Fibroblast of lung (primary cell): ENCODE data around the gene ROBO3.

Experiments
- EZH2 ChIP-seq: IDR thresholded peaks from 2 replicates; pipeline ENCODE4 v1.5.1; 2012; ENCODE audit warnings: low read length, control low read depth, mild to moderate bottlenecking; ENCODE audit errors: missing control alignments
- TF ChIP-seq, protein P1 (sequence below), 2 donors: IDR thresholded peaks in 1 of 2; conservative IDR thresholded peaks in 1 of 2; 1 replicate in 1 of 2; 2 replicates in 1 of 2; pipeline ENCODE4 v1.5.1; 2011 to 2012; ENCODE audit warnings: low read length in 2 of 2, control low read depth in 1 of 2, inconsistent platforms in 1 of 2, low read depth in 1 of 2, mild to moderate bottlenecking in 1 of 2

DNA sequence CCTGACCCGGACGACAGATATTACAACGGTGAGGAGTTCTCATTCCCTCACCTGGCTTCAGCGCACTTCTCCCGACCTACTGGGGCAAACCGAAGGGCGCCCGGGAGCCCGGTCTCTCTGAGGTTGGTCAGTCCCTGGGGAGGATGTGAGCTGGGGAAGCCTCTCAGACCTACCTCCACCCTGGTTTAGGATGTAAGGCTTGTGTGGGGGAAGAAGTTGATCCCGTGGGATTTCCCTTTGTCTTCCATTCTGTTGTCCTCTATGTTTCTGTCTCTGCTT is 12.3 kb downstream of the ROBO3 start:
- TF ChIP-seq, protein P1, sequence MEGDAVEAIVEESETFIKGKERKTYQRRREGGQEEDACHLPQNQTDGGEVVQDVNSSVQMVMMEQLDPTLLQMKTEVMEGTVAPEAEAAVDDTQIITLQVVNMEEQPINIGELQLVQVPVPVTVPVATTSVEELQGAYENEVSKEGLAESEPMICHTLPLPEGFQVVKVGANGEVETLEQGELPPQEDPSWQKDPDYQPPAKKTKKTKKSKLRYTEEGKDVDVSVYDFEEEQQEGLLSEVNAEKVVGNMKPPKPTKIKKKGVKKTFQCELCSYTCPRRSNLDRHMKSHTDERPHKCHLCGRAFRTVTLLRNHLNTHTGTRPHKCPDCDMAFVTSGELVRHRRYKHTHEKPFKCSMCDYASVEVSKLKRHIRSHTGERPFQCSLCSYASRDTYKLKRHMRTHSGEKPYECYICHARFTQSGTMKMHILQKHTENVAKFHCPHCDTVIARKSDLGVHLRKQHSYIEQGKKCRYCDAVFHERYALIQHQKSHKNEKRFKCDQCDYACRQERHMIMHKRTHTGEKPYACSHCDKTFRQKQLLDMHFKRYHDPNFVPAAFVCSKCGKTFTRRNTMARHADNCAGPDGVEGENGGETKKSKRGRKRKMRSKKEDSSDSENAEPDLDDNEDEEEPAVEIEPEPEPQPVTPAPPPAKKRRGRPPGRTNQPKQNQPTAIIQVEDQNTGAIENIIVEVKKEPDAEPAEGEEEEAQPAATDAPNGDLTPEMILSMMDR (conservative IDR thresholded peaks at IDR 0.05 in 1 of 2, IDR thresholded peaks at IDR 0.05 in 1 of 2; ENCODE audit: low read depth in 1 of 2, low read length in 2 of 2) = no peak
- TF ChIP-seq EZH2 = no peak
